Stimulated activated CD4-positive, alpha-beta T cell treated with anti-CD3 and anti-CD28 coated beads, Interleukin-12 subunit alpha, Interleukin-12 subunit beta, amount 100 ng/mL, for 24 hours (primary cell): ENCODE measurements around the gene PTPN1.
"Not testable (repeated sequence)": the region's sequence is repeated elsewhere in the genome, so short reads cannot be mapped to it uniquely, and the experiment has no call there.

Experiments used
- DNase-seq, 2 experiments: peaks; one replicate each; pipeline ENCODE4 v3.0.0-alpha.2; 2020; ENCODE audit warnings: low read depth in 2 of 2

PTPN1 gene

GRCh38 chr20:50608750-50609104 lies 98.5 kb downstream of the PTPN1 start:
- DNase-seq: no peak

- DNase-seq: no peak
Measured at GRCh38 chr20:50609438-50609989, 99.3 kb downstream of the PTPN1 start.

DNA sequence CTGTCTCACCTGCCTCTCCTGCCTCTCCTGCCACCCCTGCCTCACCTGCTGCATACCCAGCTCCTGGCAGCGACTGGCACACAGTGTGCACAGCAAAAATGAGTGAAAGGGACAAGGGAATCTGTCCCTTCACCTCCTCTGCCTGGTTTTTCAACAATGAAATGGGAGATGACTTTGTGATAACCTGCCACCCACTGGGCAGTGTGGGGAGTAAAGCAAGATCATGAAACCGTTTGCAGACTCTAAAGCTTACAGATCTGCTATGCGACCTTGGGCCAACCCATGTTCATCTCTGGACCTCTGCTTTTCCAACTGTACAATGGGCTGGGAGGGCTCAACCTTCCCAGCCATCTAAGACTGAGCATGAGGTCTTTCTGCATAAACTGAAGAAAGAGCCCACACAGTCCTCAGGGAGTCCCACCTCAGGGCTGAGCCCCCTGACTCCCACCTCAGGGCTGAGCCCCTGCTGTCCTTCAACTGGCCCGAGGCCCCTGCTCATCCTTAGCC lies 100.1 kb downstream of the PTPN1 start:
- no peak for DNase-seq

DNA sequence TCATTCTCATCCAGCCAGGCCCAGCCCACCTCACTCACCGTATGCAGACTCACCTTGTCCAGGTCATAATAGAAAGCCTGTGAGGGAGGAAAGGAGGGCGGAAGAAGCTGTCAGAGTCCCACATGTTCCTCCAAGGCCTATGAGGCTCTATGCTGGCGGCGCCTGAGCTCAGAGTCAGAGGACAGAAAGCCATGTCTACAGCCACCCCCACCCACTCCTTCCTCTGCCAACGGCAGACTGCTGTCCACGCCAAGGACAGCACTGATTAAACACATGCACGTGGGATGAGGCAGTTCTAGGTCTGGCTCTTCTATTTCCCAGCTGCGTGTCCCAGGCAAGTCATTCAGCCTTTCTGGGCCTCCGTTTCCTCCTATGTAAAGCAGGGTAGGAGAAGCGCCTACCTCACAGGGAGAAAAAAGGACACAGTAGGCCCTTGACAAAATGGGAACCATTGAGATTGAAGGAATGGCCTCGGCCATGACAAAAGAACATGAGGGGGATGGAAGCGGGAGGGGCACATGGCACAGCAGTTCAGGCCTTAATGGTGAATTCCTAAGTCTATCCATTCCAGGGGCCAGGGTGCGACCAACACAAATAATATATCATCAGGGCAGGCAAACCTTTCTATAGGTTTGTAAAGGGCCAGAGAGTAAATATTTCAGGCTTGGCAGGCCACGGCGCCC lies 101.1 kb downstream of the PTPN1 start:
- DNase-seq: no peak

DNA sequence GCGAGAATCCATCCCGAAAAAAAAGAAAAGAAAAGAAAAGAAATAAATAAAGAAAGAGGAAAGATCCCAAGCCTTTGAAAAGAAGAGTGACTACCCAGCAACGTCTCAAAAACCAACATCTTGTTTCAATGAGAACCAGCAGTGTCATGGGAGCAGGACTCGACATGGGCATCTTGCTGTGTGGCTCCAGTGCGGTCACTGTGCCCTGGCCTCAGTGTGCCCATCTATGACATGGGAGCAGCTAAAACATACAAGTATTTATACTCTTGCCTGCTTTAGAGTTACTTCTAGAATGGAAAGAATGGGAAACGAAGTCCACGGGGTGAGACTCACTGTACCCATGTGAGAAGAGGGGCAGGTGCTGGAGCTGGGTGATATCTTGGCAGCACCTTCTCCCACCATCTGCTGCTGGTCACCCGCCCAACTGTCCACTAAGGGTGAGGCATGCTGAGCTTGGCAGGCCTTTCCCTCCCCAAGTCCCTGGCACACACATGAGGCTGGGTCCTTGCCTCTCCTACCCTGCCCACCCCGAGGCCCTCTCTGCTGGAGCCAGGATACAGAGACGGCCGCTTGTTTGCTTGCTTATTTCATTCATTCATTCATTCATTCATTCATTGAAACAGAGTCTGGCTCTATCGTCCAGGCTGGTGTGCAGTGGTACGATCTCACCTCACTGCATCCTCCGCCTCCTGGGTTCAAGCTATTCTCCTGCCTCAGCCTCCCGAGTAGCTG lies 103.4 kb downstream of the PTPN1 start:
- DNase-seq: no peak

- DNase-seq: no peak
Measured at GRCh38 chr20:50615407-50615806, 105.2 kb downstream of the PTPN1 start.

DNA sequence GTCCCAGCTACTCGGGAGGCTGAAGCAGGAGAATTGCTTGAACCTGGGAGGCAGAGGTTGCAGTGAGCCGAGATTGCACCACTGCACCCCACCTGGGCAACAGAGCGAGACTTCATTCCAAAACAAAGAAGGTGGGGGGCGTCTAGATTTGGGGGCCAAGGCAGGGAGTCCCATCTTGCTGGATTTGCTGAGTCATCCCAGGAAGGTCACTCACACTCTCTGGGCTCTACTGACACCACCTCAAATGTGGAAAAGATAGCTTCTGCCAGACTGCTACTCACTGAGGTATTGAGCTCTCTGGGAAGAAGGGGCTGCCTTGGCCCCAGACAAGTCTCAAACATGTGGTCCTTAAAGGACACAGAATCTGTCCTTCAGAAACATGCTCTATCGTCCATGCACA lies 106.8 kb downstream of the PTPN1 start:
- no peak for DNase-seq

DNA sequence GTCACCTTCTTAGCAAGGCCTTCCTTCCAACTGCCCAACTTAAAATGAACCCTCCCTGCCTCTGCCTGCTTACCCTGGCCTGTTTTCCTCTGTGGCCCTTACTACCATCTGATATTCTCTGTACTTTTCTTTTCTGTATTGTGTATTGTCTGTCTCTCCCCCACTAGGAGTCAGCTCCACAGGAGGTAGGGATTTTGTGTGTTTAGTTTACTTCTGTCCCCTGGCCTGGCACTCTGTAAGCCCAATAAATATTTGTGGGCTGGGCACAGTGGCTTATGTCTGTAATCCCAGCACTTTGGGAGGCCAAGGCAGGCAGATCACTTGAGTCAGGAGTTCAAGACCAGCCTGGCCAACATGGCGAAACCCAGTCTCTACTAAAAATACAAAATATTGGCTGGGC lies 108.4 kb downstream of the PTPN1 start:
- no peak for DNase-seq

DNA sequence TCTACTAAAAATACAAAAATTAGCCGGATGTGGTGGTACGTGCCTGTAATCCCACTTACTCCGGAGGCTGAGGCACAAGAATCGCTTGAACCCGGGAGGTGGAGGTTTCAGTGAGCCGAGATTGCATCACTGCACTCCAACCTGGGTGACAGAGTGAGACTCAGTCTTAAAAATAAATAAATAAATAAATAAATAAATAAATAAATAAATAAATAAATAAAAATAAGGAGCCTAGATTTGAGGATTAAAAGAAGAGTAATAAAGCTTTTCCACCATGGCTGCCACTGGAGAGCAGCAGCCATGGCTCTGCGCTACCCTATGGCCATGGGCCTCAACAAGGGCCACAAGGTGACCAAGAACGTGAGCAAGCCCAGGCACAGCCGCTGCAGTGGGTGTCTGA lies 110.3 kb downstream of the PTPN1 start:
- not testable (repeated sequence) for DNase-seq

DNA sequence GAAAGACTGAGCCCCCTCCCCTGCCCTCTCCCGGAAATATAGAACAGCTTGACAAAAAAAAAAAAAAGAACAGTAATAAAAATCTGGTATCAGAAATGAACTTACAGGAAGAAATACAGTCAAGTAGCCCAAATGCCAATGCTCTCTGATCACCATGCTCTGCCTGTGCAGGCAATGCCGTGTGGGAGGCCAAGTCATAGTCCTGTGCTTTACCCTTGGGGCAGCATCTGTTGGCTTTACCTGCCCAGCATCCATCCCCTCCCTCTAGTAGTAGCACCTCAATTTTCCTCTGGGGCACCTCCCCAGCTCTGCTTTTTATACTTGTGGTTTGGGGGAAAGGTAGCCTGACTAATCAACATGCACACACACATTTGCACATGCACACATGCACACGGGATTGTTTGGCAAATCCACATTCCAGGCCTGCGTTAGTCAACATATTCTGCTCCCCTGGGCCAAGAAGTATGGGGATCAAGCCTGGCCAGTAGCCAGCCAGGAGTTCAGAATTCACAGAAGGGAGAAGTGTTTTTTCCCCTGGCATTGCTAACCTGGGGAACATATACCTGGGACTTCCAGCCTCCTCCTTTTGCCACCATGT lies 111.0 kb downstream of the PTPN1 start:
- no peak for DNase-seq

DNA sequence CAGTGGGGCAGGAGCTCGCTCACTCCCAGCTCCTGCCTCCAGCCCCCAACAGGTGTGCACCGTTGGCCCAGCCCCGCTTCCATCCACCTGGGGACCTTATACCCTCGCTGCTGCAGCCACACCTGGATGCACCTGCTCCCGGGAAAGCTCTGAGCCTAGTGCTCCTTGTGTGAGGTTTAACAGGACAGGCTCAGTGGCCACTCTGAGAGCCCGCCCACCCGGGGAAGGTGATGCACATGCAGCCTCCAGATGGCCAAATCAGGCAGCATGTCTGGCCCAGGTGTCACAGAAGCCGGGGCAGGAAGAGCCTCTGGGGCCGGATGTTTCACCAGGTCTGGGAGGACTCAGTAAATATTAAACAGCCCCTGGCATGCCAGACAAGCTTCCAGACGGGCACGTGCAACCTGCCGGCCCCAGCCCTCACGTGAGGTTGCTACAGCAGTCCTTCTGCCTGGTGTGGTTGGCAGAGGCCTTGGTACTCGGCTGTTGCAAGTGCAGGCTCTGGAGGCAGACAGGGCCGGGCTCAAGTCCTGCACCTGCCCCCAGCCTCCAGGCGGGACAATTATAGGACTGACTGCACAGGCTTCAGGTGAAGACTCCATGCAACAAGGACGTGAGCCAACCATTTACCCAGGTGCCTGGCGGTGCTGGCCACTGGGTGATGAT lies 114.3 kb downstream of the PTPN1 start:
- no peak for DNase-seq

DNA sequence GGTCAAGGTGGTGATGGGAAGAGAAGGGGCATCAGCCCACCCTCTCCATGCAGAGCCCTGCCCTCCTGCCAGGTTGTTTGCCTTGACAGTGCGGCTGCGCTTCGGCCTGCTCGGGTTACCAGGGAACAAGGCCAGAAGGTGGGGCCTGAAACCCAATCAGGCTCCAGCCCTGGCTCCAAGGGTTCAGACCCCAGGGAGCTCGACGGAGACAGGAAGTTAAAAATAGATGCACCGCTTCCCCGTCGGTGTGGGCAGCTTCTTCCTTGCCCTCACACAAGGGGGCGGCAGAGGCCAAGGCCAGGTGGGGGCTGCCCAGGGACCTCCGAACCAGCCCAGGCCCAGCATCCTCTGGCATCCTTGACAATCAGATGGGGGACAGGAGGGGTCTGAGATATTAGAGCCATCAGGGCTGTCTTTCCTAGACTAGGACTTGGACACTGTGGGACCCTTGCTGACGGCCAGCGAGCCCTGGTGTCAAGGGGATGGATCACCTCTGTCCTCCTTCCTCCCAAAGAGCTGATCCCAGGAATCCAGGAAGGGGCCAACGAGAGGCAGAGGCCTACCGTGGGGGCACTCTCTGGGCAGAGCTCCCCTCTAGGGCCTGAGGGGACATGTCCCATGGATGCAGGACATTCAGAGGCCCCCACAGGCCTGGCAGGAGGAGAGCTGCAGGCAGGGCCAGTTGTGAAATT lies 115.9 kb downstream of the PTPN1 start:
- peak in 1 of 2 experiments; percentile 6 for DNase-seq

- no peak for DNase-seq
Measured at GRCh38 chr20:50627747-50628146, 117.6 kb downstream of the PTPN1 start.

DNA sequence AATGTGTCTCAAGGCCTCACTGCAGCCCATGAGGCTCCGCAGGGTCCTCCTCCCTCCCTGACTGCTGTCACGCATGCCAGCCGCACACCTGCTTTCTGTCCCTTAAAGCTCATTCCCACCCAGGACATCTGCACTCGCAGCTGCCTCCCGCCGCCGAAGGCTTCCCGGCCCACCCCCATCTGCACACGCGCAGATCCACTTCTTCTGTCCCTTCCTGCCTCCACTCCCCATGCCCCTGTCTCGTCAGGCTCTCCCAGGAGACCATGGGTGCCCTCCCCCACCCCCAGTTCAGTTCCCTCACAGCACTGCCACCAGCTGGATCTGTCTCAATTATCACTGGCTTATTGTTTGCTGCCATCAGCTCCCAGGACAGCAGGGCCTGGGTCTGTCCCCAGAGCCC lies 118.1 kb downstream of the PTPN1 start:
- no peak for DNase-seq

- DNase-seq: no peak
Measured at GRCh38 chr20:50628853-50629669, 118.9 kb downstream of the PTPN1 start.

DNA sequence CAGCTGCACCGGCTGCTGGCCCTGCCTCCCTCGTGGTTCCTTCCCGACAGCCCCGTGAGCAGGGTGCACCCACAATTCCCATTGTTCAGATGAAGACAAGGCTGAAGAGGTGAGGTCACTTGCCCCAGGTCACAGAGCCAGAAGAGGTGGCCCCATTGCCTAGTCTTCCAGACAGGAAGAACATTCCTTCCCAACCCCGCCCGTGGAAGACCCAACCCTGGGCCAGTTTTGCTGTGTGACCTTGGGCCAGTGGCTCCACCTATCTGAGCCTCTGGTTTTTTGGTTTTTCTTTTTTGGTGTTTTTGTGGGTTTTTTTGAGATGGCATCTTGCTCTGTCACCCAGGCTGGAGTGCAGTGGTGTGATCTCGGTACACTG lies 119.5 kb downstream of the PTPN1 start:
- DNase-seq: no peak

DNA sequence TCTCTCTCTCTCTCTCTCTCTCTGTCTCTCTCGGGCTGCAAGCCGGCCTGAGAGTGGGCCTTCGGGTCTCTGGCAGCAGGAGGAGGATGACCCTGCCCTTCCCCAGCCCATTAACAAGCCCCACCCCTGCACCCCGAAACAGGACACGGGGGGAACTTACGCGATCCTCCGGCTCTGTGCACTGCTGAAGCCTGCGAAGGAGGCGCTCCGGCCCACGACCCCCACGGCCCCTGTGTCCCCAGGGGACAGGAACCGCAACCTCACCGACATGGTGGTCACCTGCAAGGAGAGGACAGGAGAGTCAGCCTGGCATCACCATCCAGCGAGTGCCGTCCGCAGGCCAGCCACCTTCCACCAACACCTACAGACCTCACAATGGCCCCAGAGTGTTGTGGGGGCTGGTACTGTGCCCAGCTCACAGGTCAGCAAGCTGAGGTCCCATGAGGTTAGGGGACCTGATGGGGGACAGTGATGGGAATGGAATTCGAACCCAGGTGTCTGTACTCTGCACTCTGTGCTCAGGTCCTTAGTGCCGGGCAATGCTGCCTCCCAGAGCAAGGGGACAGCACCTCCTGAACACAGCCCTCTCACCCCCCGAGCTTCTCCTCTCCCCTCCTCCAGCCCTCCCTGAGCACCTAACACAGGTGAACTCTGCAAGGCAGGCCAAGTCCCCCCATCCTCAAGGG lies 120.5 kb downstream of the PTPN1 start:
- DNase-seq: no peak

- no peak for DNase-seq
Measured at GRCh38 chr20:50632236-50632635, 122.1 kb downstream of the PTPN1 start.

- no peak for DNase-seq
Measured at GRCh38 chr20:50632701-50633100, 122.5 kb downstream of the PTPN1 start.

DNA sequence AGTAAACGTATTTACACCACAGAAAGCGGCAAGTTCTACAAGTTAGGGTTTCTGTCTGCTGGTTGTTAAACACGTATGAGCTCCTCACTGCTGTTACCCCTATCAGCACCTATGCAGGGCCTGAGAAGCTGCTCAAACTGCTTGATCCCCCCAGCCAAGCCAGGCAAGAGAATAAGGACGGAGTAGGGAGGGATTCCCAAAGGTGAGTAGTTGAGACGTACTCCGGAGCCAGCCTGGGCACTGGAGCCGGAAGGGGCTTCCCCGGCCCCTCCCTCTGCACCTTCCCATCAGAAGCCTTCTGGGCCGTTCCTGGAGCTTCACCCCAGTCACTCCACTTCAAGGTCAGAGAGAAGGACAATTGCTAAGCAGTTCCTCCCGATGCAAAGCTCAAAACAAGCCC lies 123.2 kb downstream of the PTPN1 start:
- DNase-seq: no peak
